Activated CD4-positive, alpha-beta T cell treated with anti-CD3 and anti-CD28 coated beads for 36 hours (primary cell): ENCODE measurements around the gene SERPINB7. TPM values are rescaled to one million over a fixed set of nuclear protein-coding genes. Genes with fewer than 3 reads are reported as not detected.

Source experiments
- ATAC-seq: fragments of 200-7000 bp; cut with Tn5 transposase; one replicate; pipeline ENCODE4 v1.10.0; 2021; ENCODE audit warnings: mild to moderate bottlenecking, moderate library complexity
- CTCF ChIA-PET: fragments of 350-600 bp; sonication (Branson Sonifier 250); formaldehyde crosslinking; loops from one replicate; lab custom pipeline; 2021; ENCODE audit warnings: antibody characterized with exemption; lab: Charles Lee
- POLR2A ChIA-PET: fragments of 350-600 bp; sonication (Branson Sonifier 250); formaldehyde crosslinking; loops from one replicate; lab custom pipeline; 2021; ENCODE audit warnings: antibody characterized with exemption, inconsistent platforms; lab: Charles Lee
- DNase-seq: peaks from one replicate; pipeline ENCODE4 v3.0.0-alpha.2; 2020
- H3K27ac Mint-ChIP-seq: one replicate; pipeline ENCODE4 v1.8.0; 2021; ENCODE audit warnings: mixed read lengths
- H3K27me3 Mint-ChIP-seq: one replicate; pipeline ENCODE4 v1.8.0; 2021; ENCODE audit warnings: mixed read lengths
- H3K36me3 Mint-ChIP-seq: one replicate; pipeline ENCODE4 v1.8.0; 2021; ENCODE audit warnings: low read depth, mixed read lengths
- H3K4me1 Mint-ChIP-seq: one replicate; pipeline ENCODE4 v1.8.0; 2021; ENCODE audit warnings: mixed read lengths
- H3K4me3 Mint-ChIP-seq: one replicate; pipeline ENCODE4 v1.8.0; 2021; ENCODE audit warnings: mild to moderate bottlenecking, moderate library complexity, mixed read lengths
- H3K9me3 Mint-ChIP-seq: one replicate; pipeline ENCODE4 v1.8.0; 2021; ENCODE audit warnings: low read depth, mixed read lengths
- intact Hi-C, 2 experiments: fragments of 100-400 bp; cut with DNase I in 1 of 2; cut with micrococcal nuclease in 1 of 2; formaldehyde crosslinking; loops; one replicate each; pipeline versions ENCODE4 v1.14.2 to v1.15.1; 2022 to 2024; cut with DNase I, micrococcal nuclease
- total RNA-seq, 2 experiments: library from RNA; stranded (reverse); gene quantifications; one replicate each; pipeline ENCODE4 v1.2.3, GENCODE V29; 2021

The SERPINB7 gene
- total RNA-seq, 2 experiments from 2014 or later: not detected

DNA sequence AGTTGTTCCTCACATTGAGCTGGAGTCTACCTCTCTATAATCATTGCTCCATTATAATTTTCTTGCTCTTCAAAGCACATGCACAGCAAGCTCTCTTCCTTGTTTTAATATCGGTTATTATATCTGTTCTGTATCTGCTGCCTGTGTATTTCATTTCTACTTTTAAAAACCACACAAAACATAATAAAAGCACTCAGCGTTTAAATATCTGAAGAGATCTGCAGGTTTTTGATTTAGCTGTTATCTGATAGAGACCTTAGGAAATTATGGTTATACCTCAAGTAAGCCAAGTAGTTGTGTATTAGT lies 49.0 kb downstream of the SERPINB7 start:
- intact Hi-C loops: loop anchor here (1.0 to 2.0 kb wide), 4 partner anchors 21 to 155 kb away; no protein-coding TSS in a partner anchor
- ChIA-PET POLR2A (no interaction called here), CTCF (interaction anchor here (0.7 to 2.0 kb wide), 7 partner anchors 10 to 306 kb away, joined by 3 to 5 read pairs (median 3); no protein-coding TSS in a partner anchor)
- Mint-ChIP-seq H3K36me3 (no peaks in the 10 kb centered on the region), H3K4me1 (no peaks in the 10 kb centered on the region), H3K27ac (no peak overlapping the region), H3K27me3 (peaks cover 7% of the 10 kb centered on the region), H3K4me3 (no peak overlapping the region), H3K9me3 (no peaks in the 10 kb centered on the region)
- no peak for DNase-seq
- no peak for ATAC-seq

DNA sequence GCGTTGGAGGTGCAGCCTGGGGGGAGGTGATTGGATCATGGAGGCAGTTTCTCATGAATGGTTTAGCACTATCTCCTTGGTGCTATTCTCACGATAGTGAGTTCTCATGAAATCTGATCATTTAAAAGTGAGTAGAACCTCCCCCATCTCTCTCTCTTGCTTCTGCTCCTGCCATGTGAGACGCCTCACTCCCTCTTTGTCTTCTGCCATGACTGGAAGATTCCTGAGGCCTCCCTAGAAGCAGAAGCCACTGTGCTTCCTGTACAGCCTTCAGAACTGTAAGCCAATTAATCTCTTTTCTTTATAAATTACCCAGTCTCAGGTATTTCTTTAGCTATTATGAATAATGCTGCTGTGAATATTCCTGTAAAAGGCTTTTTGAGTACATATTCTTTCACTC lies 52.9 kb downstream of the SERPINB7 start:
- DNase-seq: no peak
- intact Hi-C loops: no loop called here
- Mint-ChIP-seq H3K27ac (no peak overlapping the region), H3K27me3 (peaks cover 19% of the 10 kb centered on the region), H3K4me1 (no peaks in the 10 kb centered on the region), H3K36me3 (no peaks in the 10 kb centered on the region), H3K9me3 (no peaks in the 10 kb centered on the region), H3K4me3 (no peak overlapping the region)
- ChIA-PET POLR2A (no interaction called here), CTCF (no interaction called here)
- no peak for ATAC-seq

DNA sequence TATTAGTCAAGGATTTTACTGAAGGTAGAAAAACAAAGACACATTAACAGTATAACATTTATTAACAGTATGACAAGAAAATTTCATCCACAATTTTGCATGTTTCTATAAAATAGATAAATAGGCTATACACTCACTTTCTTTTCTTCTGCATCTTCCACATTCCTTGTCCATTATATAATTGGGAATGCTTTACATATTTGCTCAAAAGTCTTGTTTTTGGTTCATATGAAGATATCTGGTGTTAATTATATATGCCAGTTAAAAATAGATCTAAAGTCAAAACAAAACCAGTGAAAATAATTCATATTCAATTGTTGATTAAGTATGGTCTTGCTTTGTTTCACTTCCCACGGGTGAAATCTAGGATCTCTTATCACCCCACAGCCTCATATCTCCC lies 53.4 kb downstream of the SERPINB7 start:
- CTCF ChIA-PET: interaction anchor here (0.8 kb wide), 1 partner anchor 29 kb away, joined by 5 read pairs; no protein-coding TSS in a partner anchor
- ATAC-seq (no peak), DNase-seq (no peak)
- Mint-ChIP-seq H3K27me3 (peaks cover 19% of the 10 kb centered on the region), H3K4me1 (no peaks in the 10 kb centered on the region), H3K27ac (no peak overlapping the region), H3K4me3 (no peak overlapping the region), H3K9me3 (no peaks in the 10 kb centered on the region), H3K36me3 (no peaks in the 10 kb centered on the region)
- POLR2A ChIA-PET: no interaction called here
- intact Hi-C loops: no loop called here

DNA sequence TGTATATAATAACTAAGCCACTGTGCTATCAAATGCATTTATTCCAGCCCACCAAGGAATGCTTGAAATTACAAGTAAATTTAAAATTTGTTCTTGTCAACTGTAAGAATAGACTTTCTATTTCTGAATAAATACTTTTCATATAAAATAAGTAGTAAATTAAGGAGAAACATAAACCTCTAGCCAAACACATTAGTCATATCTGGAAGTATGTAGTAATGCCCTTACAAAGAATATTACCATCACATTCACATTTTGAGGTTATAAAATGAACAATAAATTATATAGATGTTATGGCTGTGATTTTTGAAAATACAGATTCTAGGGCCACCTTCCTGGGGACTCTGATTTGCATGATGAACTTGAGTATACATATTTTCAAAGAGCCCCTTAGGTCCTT lies 54.7 kb downstream of the SERPINB7 start:
- H3K36me3 Mint-ChIP-seq: no peaks in the 10 kb centered on the region
- no peak overlapping the region for H3K4me3 Mint-ChIP-seq
- no peak overlapping the region for H3K27ac Mint-ChIP-seq
- no peaks in the 10 kb centered on the region for H3K9me3 Mint-ChIP-seq
- DNase-seq (no peak), ATAC-seq (no peak)
- no peaks in the 10 kb centered on the region for H3K4me1 Mint-ChIP-seq
- CTCF ChIA-PET: no interaction called here
- intact Hi-C loops: loop anchor here in 1 of 2 experiments (5.0 kb wide), 1 partner anchor 52 kb away; no protein-coding TSS in a partner anchor
- H3K27me3 Mint-ChIP-seq: peaks cover 20% of the 10 kb centered on the region
- POLR2A ChIA-PET: no interaction called here

DNA sequence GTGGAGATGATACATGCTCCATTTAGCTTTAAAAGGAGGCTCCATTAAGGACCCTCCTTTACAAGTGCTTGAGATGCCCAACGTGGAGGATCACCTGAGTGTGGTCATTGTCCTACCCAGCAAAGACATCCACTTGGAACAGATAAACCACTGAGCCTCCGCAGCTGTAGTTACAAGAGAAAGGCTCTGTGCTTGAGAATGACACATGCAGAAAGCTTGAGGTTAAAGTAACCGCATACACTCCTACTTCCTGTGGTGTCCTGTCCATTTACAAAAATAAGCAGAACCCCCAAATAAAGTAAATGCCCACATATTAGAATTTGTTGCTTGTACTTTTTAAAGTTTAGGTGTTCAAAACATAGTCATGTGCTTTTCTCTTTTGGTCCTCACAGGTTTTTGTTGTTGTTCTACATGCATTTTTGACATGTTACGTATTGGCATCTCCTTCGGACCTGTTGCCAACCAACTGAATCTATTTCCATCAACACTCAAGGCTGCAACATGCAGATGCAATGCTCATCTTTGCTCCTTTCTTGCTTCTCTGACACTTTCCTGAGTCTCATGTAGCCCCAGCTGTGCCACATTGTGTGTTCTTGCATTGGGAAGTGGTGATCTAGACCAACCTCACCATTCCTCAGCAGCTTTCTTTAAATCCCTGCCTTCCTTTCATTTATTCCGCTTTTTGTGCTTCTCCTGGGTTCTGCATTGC lies 56.0 kb downstream of the SERPINB7 start:
- intact Hi-C loops: loop anchor here in 1 of 2 experiments (5.0 kb wide), 1 partner anchor 51 kb away; no protein-coding TSS in a partner anchor
- POLR2A ChIA-PET: no interaction called here
- Mint-ChIP-seq H3K4me3 (no peak overlapping the region), H3K27ac (no peak overlapping the region), H3K36me3 (no peaks in the 10 kb centered on the region), H3K9me3 (no peaks in the 10 kb centered on the region), H3K27me3 (peaks cover 23% of the 10 kb centered on the region), H3K4me1 (no peaks in the 10 kb centered on the region)
- CTCF ChIA-PET: interaction anchor here (0.6 to 1.7 kb wide), 3 partner anchors 15 to 253 kb away, joined by 3 to 4 read pairs (median 3); no protein-coding TSS in a partner anchor
- DNase-seq (no peak), ATAC-seq (no peak)

DNA sequence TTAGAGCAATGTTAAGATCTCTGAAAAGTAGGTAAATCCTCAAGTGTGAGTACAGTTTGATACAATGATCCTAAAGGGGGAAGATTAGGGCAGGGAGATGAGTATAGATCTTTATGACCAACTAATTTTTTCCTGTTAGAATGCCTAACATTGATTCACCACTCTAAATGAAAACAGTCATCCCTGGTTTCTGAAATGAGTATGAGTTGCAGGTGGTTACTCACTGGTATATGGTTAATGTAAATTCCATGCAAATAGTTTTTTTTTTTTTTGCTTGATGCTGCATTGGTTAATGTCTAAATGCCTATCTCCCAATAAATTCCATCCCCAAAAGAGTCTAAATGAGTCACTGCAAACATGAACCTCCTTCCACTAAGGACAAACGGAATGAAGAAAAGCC lies 57.3 kb downstream of the SERPINB7 start:
- H3K4me3 Mint-ChIP-seq: no peak overlapping the region
- H3K27me3 Mint-ChIP-seq: peaks cover 26% of the 10 kb centered on the region
- H3K9me3 Mint-ChIP-seq: no peaks in the 10 kb centered on the region
- H3K36me3 Mint-ChIP-seq: no peaks in the 10 kb centered on the region
- ATAC-seq: peak; percentile 83
- POLR2A ChIA-PET: no interaction called here
- no peak for DNase-seq
- intact Hi-C loops: loop anchor here (1.0 to 5.0 kb wide), 3 partner anchors 50 to 119 kb away; no protein-coding TSS in a partner anchor
- no peaks in the 10 kb centered on the region for H3K4me1 Mint-ChIP-seq
- CTCF ChIA-PET: interaction anchor here (1.7 kb wide), 1 partner anchor 14 kb away, joined by 3 read pairs; no protein-coding TSS in a partner anchor
- no peak overlapping the region for H3K27ac Mint-ChIP-seq

DNA sequence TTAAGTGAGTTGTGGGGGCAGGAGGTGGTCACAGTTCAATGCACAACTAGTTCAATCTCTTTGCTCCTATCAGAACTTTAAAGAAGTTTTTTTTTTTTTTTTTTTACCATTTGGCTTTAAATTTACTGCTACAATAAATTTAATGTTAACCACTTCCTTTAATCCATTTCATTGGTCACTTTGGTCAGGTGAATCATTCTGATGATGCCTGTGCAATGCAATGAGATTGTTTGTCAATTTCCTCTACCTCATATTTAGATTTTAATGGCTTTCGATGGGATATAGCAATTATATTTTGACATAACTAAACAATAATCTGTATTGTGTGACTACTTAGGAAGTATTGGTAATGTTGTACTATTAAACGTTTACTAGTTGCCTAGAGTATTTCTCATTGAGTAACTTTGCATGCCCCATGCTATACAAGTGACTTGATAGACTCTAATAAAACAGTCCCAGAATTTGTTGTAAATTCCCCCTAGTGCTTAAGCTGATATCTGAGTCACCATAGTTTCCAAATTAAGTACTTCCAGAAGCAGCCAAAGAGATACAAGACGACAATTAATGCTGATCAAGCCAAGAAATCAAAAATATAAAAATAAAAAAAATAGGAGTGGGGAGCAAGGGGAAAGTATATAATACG lies 59.4 kb downstream of the SERPINB7 start:
- ChIA-PET CTCF (no interaction called here), POLR2A (no interaction called here)
- H3K36me3 Mint-ChIP-seq: no peaks in the 10 kb centered on the region
- H3K27ac Mint-ChIP-seq: no peak overlapping the region
- H3K4me1 Mint-ChIP-seq: no peaks in the 10 kb centered on the region
- no peak overlapping the region for H3K4me3 Mint-ChIP-seq
- ATAC-seq (no peak), DNase-seq (no peak)
- H3K27me3 Mint-ChIP-seq: peaks cover 25% of the 10 kb centered on the region
- intact Hi-C loops: loop anchor here in 1 of 2 experiments (5.0 kb wide), 1 partner anchor 48 kb away; no protein-coding TSS in a partner anchor
- H3K9me3 Mint-ChIP-seq: no peaks in the 10 kb centered on the region

DNA sequence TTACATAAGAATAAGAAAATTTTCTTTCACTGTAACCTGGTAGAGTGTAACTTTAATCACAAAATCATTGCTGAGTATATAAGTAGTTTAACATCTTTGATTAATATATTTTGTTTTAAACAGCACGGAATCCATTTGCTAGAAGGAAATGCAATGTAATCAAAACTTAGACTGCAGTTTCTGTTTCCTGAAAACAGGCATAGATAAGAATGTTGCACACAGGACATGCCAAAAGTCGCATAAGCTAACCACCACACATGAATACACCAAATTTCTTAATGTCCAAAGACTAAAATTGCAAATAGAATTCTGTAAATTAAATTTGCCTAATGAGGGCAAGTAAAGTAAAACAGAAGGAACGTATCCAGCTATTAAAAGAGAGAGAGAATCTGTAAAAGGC lies 61.2 kb downstream of the SERPINB7 start:
- no peaks in the 10 kb centered on the region for H3K36me3 Mint-ChIP-seq
- no peak for DNase-seq
- no peaks in the 10 kb centered on the region for H3K9me3 Mint-ChIP-seq
- POLR2A ChIA-PET: no interaction called here
- no peaks in the 10 kb centered on the region for H3K4me1 Mint-ChIP-seq
- no peak overlapping the region for H3K4me3 Mint-ChIP-seq
- H3K27me3 Mint-ChIP-seq: peaks cover 18% of the 10 kb centered on the region
- H3K27ac Mint-ChIP-seq: no peak overlapping the region
- CTCF ChIA-PET: interaction anchor here (0.7 kb wide), 1 partner anchor 22 kb away, joined by 4 read pairs; no protein-coding TSS in a partner anchor
- no peak for ATAC-seq
- intact Hi-C loops: no loop called here

DNA sequence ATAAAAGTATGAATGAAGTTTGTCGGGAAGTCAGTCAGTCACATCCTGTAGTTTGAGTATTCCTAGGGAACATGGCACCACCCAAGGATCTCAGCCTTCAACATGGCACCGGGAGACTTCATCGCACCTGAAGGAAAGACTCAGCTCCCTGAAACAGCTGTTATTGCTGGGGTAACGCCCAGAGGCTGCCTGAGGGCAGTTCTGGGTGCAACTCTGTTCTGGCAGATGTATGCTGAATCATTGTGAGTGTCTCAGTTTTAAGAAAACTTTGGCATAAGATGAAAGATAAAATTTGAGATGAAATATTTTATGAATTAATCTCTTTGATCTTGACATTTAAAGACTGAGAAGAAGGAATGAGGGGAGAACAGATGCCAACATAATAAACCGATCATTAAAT lies 62.4 kb downstream of the SERPINB7 start:
- ChIA-PET POLR2A (no interaction called here), CTCF (no interaction called here)
- intact Hi-C loops: no loop called here
- no peaks in the 10 kb centered on the region for H3K9me3 Mint-ChIP-seq
- H3K4me1 Mint-ChIP-seq: no peaks in the 10 kb centered on the region
- H3K36me3 Mint-ChIP-seq: no peaks in the 10 kb centered on the region
- peaks cover 15% of the 10 kb centered on the region for H3K27me3 Mint-ChIP-seq
- ATAC-seq (no peak), DNase-seq (no peak)
- H3K27ac Mint-ChIP-seq: no peak overlapping the region
- H3K4me3 Mint-ChIP-seq: no peak overlapping the region

DNA sequence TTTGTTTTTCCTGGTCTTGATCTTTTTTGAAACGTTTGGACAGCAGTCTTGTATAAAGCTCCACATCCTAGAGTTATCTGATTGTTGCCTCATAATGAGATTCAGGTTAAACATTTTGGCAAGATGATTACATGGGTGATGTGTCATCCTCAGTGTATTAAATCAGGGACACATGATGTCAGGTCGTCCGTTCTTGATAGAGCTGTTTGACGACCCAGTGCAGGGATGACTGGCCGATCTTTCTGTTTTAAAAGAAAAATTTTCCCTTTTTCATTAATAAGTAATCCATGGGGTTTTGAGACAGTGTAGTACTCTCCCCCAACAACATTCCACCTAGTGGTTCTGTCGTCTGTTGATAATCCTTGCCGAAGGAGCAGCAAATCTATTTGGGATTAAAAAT lies 67.8 kb downstream of the SERPINB7 start:
- Mint-ChIP-seq H3K4me1 (no peaks in the 10 kb centered on the region), H3K27ac (no peak overlapping the region), H3K36me3 (no peaks in the 10 kb centered on the region), H3K4me3 (no peak overlapping the region), H3K27me3 (peaks cover 11% of the 10 kb centered on the region), H3K9me3 (no peaks in the 10 kb centered on the region)
- no peak for DNase-seq
- intact Hi-C loops: no loop called here
- no peak for ATAC-seq
- ChIA-PET POLR2A (no interaction called here), CTCF (interaction anchor here (1.1 to 3.7 kb wide), 3 partner anchors 17 to 325 kb away, joined by 3 to 24 read pairs (median 4); no protein-coding TSS in a partner anchor)

DNA sequence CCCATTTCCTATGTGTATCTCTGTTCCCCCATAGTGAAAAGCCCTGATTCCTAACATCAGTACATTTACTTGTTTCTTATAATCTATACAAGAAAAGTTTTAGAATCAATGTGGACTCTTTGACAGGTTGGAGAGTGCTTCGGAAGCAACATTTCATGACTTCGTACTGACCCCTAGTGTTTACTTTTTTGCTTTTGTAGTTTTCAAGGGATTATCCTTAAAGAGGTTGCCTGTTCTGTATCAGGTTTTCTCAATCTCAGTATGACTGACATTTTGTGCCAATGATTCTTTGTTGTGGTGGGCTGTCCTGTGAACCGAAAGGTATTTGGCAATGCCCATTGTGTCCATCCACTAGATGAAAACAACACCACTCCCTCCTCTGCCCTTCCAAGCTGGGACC lies 69.0 kb downstream of the SERPINB7 start:
- peak; percentile 57 for ATAC-seq
- no peak for DNase-seq
- ChIA-PET CTCF (interaction anchor here (1.1 to 3.7 kb wide), 4 partner anchors 18 to 326 kb away, joined by 3 to 24 read pairs (median 4); no protein-coding TSS in a partner anchor), POLR2A (interaction anchor here (0.6 kb wide), 1 partner anchor 195 kb away, joined by 5 read pairs; no protein-coding TSS in a partner anchor)
- no peaks in the 10 kb centered on the region for H3K9me3 Mint-ChIP-seq
- H3K4me3 Mint-ChIP-seq: no peak overlapping the region
- H3K4me1 Mint-ChIP-seq: no peaks in the 10 kb centered on the region
- no peak overlapping the region for H3K27ac Mint-ChIP-seq
- intact Hi-C loops: loop anchor here in 1 of 2 experiments (1.0 to 2.0 kb wide), 2 partner anchors 19 to 326 kb away; no protein-coding TSS in a partner anchor
- H3K27me3 Mint-ChIP-seq: peaks cover 11% of the 10 kb centered on the region
- H3K36me3 Mint-ChIP-seq: no peaks in the 10 kb centered on the region
